B cell (primary cell): Measurements from ENCODE around the gene USP34. TPM values are rescaled to one million over a fixed set of nuclear protein-coding genes. Genes with fewer than 3 reads are reported as not detected.

ENCODE experiments used
- ATAC-seq: fragments of 200-7000 bp; cut with Tn5 transposase; one replicate; pipeline ENCODE4 v1.10.0; 2021; ENCODE audit warnings: low read depth, mild to moderate bottlenecking, moderate number of reproducible peaks, moderate library complexity
- CTCF ChIA-PET: fragments of 350-600 bp; sonication (Branson Sonifier 250); formaldehyde crosslinking; loops from one replicate; lab custom pipeline; 2021; ENCODE audit warnings: antibody characterized with exemption, inconsistent platforms; lab: Charles Lee
- POLR2A ChIA-PET: fragments of 350-600 bp; sonication (Branson Sonifier 250); formaldehyde crosslinking; loops from one replicate; lab custom pipeline; 2021; ENCODE audit warnings: antibody characterized with exemption; lab: Charles Lee
- DNase-seq: peaks from one replicate; pipeline ENCODE4 v3.0.0; 2013
- H2AFZ ChIP-seq: 2 replicates; pipeline ENCODE4 v1.6.1; 2012; ENCODE audit warnings: mild to moderate bottlenecking, low read depth, low read length; ENCODE audit not compliant: insufficient read depth, poor library complexity, severe bottlenecking
- H3K27ac ChIP-seq, 2 donors: 1 replicate in 1 of 2; 2 replicates in 1 of 2; pipeline ENCODE4 v1.5.1; 2012 to 2013; ENCODE audit warnings: low read length in 2 of 2, mild to moderate bottlenecking in 2 of 2, moderate library complexity in 1 of 2
- H3K27me3 ChIP-seq, 4 experiments: fragments of 200-600 bp in 1 of 4; sonication (generic) in 1 of 4; replicated peaks in 1 of 4; 1 replicate in 2 of 4; 2 replicates in 2 of 4; pipeline versions ENCODE4 v1.6.1 to v1.7.0; 2013 to 2016; ENCODE audit warnings: low read length in 3 of 4, mild to moderate bottlenecking in 2 of 4, mixed read lengths in 1 of 4, moderate library complexity in 1 of 4; ENCODE audit not compliant: insufficient read depth in 4 of 4, control insufficient read depth in 3 of 4; ENCODE audit errors: control extremely low read depth in 1 of 4
- H3K36me3 ChIP-seq, 2 experiments: replicated peaks in 1 of 2; 1 replicate in 1 of 2; 2 replicates in 1 of 2; pipeline versions ENCODE4 v1.6.1 to v1.7.1; 2013; ENCODE audit warnings: low read length in 1 of 2; ENCODE audit not compliant: insufficient read depth in 2 of 2, control insufficient read depth in 1 of 2; ENCODE audit errors: control extremely low read depth in 1 of 2, extremely low read depth in 1 of 2
- H3K4me1 ChIP-seq, 2 donors: fragments of 200-600 bp in 1 of 2; sonication (generic) in 1 of 2; 1 replicate in 1 of 2; 2 replicates in 1 of 2; pipeline versions ENCODE4 v1.5.1 to v1.6.1; 2013 to 2017; ENCODE audit warnings: low read length in 2 of 2; ENCODE audit not compliant: control insufficient read depth in 2 of 2, insufficient read depth in 2 of 2
- H3K4me2 ChIP-seq: replicated peaks from 2 replicates; pipeline ENCODE3; 2012; ENCODE audit warnings: mild to moderate bottlenecking, low read depth, low read length; ENCODE audit not compliant: poor library complexity, severe bottlenecking
- H3K4me3 ChIP-seq, 5 experiments: fragments of 200-600 bp in 1 of 5; sonication (generic) in 1 of 5; 1 replicate in 3 of 5; 2 replicates in 2 of 5; pipeline versions ENCODE4 v1.5.1 to v1.7.0; 2011 to 2016; ENCODE audit warnings: low read length in 4 of 5, mild to moderate bottlenecking in 4 of 5, low read depth in 2 of 5, control low read depth in 1 of 5, moderate library complexity in 1 of 5; ENCODE audit not compliant: insufficient read depth in 1 of 5; ENCODE audit errors: control extremely low read depth in 1 of 5, extremely low read depth in 1 of 5
- H3K79me2 ChIP-seq: fragments of 200-600 bp; sonication (generic); one replicate; pipeline ENCODE4 v1.6.0; 2016; ENCODE audit warnings: low read length; ENCODE audit not compliant: control insufficient read depth, insufficient read depth
- H3K9ac ChIP-seq: fragments of 200-600 bp; sonication (generic); 2 replicates; pipeline ENCODE4 v1.6.1; 2017; ENCODE audit warnings: mild to moderate bottlenecking, low read length, moderate library complexity
- H3K9me3 ChIP-seq, 3 donors: one replicate each; pipeline versions ENCODE4 v1.6.1 to v1.7.1; 2013; ENCODE audit warnings: low read length in 2 of 3; ENCODE audit not compliant: control insufficient read depth in 2 of 3, insufficient read depth in 1 of 3; ENCODE audit errors: control extremely low read depth in 1 of 3
- H4K20me1 ChIP-seq: 2 replicates; pipeline ENCODE4 v1.6.0; 2012; ENCODE audit warnings: mild to moderate bottlenecking, low read length; ENCODE audit not compliant: insufficient read depth, control insufficient read depth, poor library complexity, severe bottlenecking
- H3K27ac Mint-ChIP-seq: one replicate; pipeline ENCODE4 v1.8.0; 2021; ENCODE audit warnings: mixed read lengths
- H3K27me3 Mint-ChIP-seq: one replicate; pipeline ENCODE4 v1.8.0; 2021; ENCODE audit warnings: mixed read lengths
- H3K4me1 Mint-ChIP-seq: one replicate; pipeline ENCODE4 v1.8.0; 2021; ENCODE audit warnings: mixed read lengths
- H3K4me3 Mint-ChIP-seq: one replicate; pipeline ENCODE4 v1.8.0; 2021; ENCODE audit warnings: mixed read lengths
- H3K9me3 Mint-ChIP-seq: one replicate; pipeline ENCODE4 v1.8.0; 2022; ENCODE audit warnings: mixed read lengths; ENCODE audit not compliant: insufficient read depth
- CTCF ChIP-seq: fragments of 200-600 bp; IDR thresholded peaks from one replicate; pipeline ENCODE4 v1.8.0; 2022; ENCODE audit warnings: antibody characterized with exemption, mild to moderate bottlenecking
- EZH2 ChIP-seq: IDR thresholded peaks from 2 replicates; pipeline ENCODE4 v1.6.1; 2012; ENCODE audit warnings: borderline replicate concordance, low read depth, mild to moderate bottlenecking, moderate library complexity, low read length; ENCODE audit not compliant: insufficient read depth, poor library complexity, severe bottlenecking
- WGBS: methylation state at CpG from one replicate; pipeline ENCODE4 v1.1.5; 2013; ENCODE audit warnings: missing lambda C conversion rate; ENCODE audit not compliant: insufficient coverage; 5-methylcytosine and 5-hydroxymethylcytosine counted together
- intact Hi-C: fragments of 100-400 bp; cut with micrococcal nuclease; formaldehyde crosslinking; loops from one replicate; pipeline ENCODE4 v1.10.0; 2022
- polyA plus RNA-seq: library from polyadenylated mRNA; depleted of rRNA; stranded (reverse); fragments of >200 nt; gene quantifications from 2 replicates; pipeline ENCODE4 v1.2.3, GENCODE V29; 2012
- total RNA-seq, 2 donors: library from RNA; stranded (reverse); fragments of 120-200 nt in 1 of 2; gene quantifications; 1 replicate in 1 of 2; 2 replicates in 1 of 2; pipeline versions ENCODE4 v1.2.3 to v1.2.4, GENCODE V29; 2013 to 2022

Gene USP34
- total and polyA plus RNA-seq, 2 donors (not counting 1 experiment from before 2014, with no cell fraction given): 70.3 to 311 TPM

- ChIA-PET CTCF (no interaction called here), POLR2A (no interaction called here)
- 82% methylated on average over 1 of the region's 1 CpG for WGBS
- TF ChIP-seq CTCF: no peak
- no peak for TF ChIP-seq EZH2
- no peak overlapping the region for H2AFZ ChIP-seq
- no peak overlapping the region for H3K4me3 ChIP-seq
- H3K4me3 Mint-ChIP-seq: no peak overlapping the region
- H3K79me2 ChIP-seq: no peaks in the 10 kb centered on the region
- no peaks in the 10 kb centered on the region for H4K20me1 ChIP-seq
- peaks cover 9% of the 10 kb centered on the region for H3K4me1 Mint-ChIP-seq
- no peaks in the 10 kb centered on the region for H3K27me3 Mint-ChIP-seq
- intact Hi-C loops: loop anchor here (10.0 kb wide), 1 partner anchor 712 kb away; the partner anchor contains the start of gene CCT4
- H3K27ac ChIP-seq: no peak overlapping the region
- no peaks in the 10 kb centered on the region for H3K27me3 ChIP-seq
- H3K9ac ChIP-seq: no peak overlapping the region
- ATAC-seq (no peak), DNase-seq (no peak)
- peaks cover 6 to 7% of the 10 kb centered on the region in 2 donors for H3K4me1 ChIP-seq
- no peaks in the 10 kb centered on the region for H3K9me3 ChIP-seq
- H3K36me3 ChIP-seq: no peaks in the 10 kb centered on the region
- H3K9me3 Mint-ChIP-seq: no peaks in the 10 kb centered on the region
- H3K27ac Mint-ChIP-seq: no peak overlapping the region
- no peak overlapping the region for H3K4me2 ChIP-seq
Measured at GRCh38 chr2:61172671-61173070, 298.2 kb downstream of the USP34 start.

- no peak overlapping the region for H3K27ac ChIP-seq
- 96% methylated on average over 9 of the region's 10 CpGs for WGBS
- ChIA-PET CTCF (interaction anchor here (0.8 kb wide), 1 partner anchor 9 kb away, joined by 5 read pairs; no protein-coding TSS in a partner anchor), POLR2A (interaction anchor here (0.6 to 0.7 kb wide), 2 partner anchors 17 to 66 kb away, joined by 4 to 6 read pairs; no protein-coding TSS in a partner anchor)
- Mint-ChIP-seq H3K27me3 (no peaks in the 10 kb centered on the region), H3K9me3 (no peaks in the 10 kb centered on the region), H3K4me3 (no peak overlapping the region), H3K27ac (no peak overlapping the region), H3K4me1 (no peaks in the 10 kb centered on the region)
- no peak for DNase-seq
- no peaks in the 10 kb centered on the region for H4K20me1 ChIP-seq
- no peaks in the 10 kb centered on the region for H3K27me3 ChIP-seq
- no peak overlapping the region for H3K9ac ChIP-seq
- no peaks in the 10 kb centered on the region for H3K79me2 ChIP-seq
- H3K9me3 ChIP-seq: no peaks in the 10 kb centered on the region
- no peaks in the 10 kb centered on the region for H3K4me1 ChIP-seq
- no peak overlapping the region for H3K4me2 ChIP-seq
- intact Hi-C loops: no loop called here
- H3K4me3 ChIP-seq: no peak overlapping the region
- TF ChIP-seq EZH2 (no peak), CTCF (no peak)
- no peak overlapping the region for H2AFZ ChIP-seq
- ATAC-seq: no peak
- H3K36me3 ChIP-seq: peaks cover 0 to 22% of the 10 kb centered on the region in 2 experiments
Measured at GRCh38 chr2:61167579-61167978, 303.3 kb downstream of the USP34 start.
